ENCODE data around the gene NKAIN2. TPM values are rescaled to one million over a fixed set of nuclear protein-coding genes. Genes with fewer than 3 reads are reported as not detected.
"Not testable (repeated sequence)": the region's sequence is repeated elsewhere in the genome, so short reads cannot be mapped to it uniquely, and the experiment has no call there.

The NKAIN2 gene
- total RNA-seq, 1 experiment from 2014 or later: not detected

- no peaks in the 10 kb centered on the region for H3K9me3 Mint-ChIP-seq (ENCODE audit: low read depth, unreplicated experiment)
- no peaks in the 10 kb centered on the region for H3K27me3 Mint-ChIP-seq (ENCODE audit: unreplicated experiment)
- CTCF ChIA-PET: no interaction called here
- H3K4me1 Mint-ChIP-seq (ENCODE audit: low read depth, unreplicated experiment): no peaks in the 10 kb centered on the region
- no peak for DNase-seq
- no peak for TF ChIP-seq CTCF (IDR thresholded peaks at IDR 0.05; ENCODE audit: unreplicated experiment)
- intact Hi-C loops (cut with micrococcal nuclease; ENCODE audit: unreplicated experiment): no loop called here
- H3K4me3 Mint-ChIP-seq (ENCODE audit: low read depth, unreplicated experiment): no peak overlapping the region
- BruUV-seq (replicated peaks): no TSS peak
- H3K36me3 Mint-ChIP-seq (ENCODE audit: insufficient read depth, unreplicated experiment): no peaks in the 10 kb centered on the region
- no peak overlapping the region for H3K27ac Mint-ChIP-seq (ENCODE audit: unreplicated experiment)
Measured at GRCh38 chr6:124389127-124389526, 585.5 kb downstream of the NKAIN2 start.

- no peak for DNase-seq
- no peaks in the 10 kb centered on the region for H3K36me3 Mint-ChIP-seq (ENCODE audit: insufficient read depth, unreplicated experiment)
- no peak overlapping the region for H3K27ac Mint-ChIP-seq (ENCODE audit: unreplicated experiment)
- intact Hi-C loops (cut with micrococcal nuclease; ENCODE audit: unreplicated experiment): loop anchor here (10.0 kb wide), 1 partner anchor 401 kb away; no protein-coding TSS in a partner anchor
- BruUV-seq (replicated peaks): no TSS peak
- H3K4me3 Mint-ChIP-seq (ENCODE audit: low read depth, unreplicated experiment): no peak overlapping the region
- TF ChIP-seq CTCF (IDR thresholded peaks at IDR 0.05; ENCODE audit: unreplicated experiment): no peak
- H3K27me3 Mint-ChIP-seq (ENCODE audit: unreplicated experiment): no peaks in the 10 kb centered on the region
- CTCF ChIA-PET: no interaction called here
- H3K4me1 Mint-ChIP-seq (ENCODE audit: low read depth, unreplicated experiment): no peaks in the 10 kb centered on the region
- no peaks in the 10 kb centered on the region for H3K9me3 Mint-ChIP-seq (ENCODE audit: low read depth, unreplicated experiment)
Measured at GRCh38 chr6:124393536-124393935, 589.9 kb downstream of the NKAIN2 start.

- no peaks in the 10 kb centered on the region for H3K27me3 Mint-ChIP-seq (ENCODE audit: unreplicated experiment)
- no peak for TF ChIP-seq CTCF (IDR thresholded peaks at IDR 0.05; ENCODE audit: unreplicated experiment)
- no peak for DNase-seq
- H3K4me3 Mint-ChIP-seq (ENCODE audit: low read depth, unreplicated experiment): no peak overlapping the region
- no peak overlapping the region for H3K27ac Mint-ChIP-seq (ENCODE audit: unreplicated experiment)
- no TSS peak for BruUV-seq (replicated peaks)
- CTCF ChIA-PET: no interaction called here
- H3K9me3 Mint-ChIP-seq (ENCODE audit: low read depth, unreplicated experiment): no peaks in the 10 kb centered on the region
- H3K36me3 Mint-ChIP-seq (ENCODE audit: insufficient read depth, unreplicated experiment): no peaks in the 10 kb centered on the region
- intact Hi-C loops (cut with micrococcal nuclease; ENCODE audit: unreplicated experiment): loop anchor here (10.0 kb wide), 1 partner anchor 398 kb away; no protein-coding TSS in a partner anchor
- H3K4me1 Mint-ChIP-seq (ENCODE audit: low read depth, unreplicated experiment): no peaks in the 10 kb centered on the region
Measured at GRCh38 chr6:124396361-124396760, 592.7 kb downstream of the NKAIN2 start.

DNA sequence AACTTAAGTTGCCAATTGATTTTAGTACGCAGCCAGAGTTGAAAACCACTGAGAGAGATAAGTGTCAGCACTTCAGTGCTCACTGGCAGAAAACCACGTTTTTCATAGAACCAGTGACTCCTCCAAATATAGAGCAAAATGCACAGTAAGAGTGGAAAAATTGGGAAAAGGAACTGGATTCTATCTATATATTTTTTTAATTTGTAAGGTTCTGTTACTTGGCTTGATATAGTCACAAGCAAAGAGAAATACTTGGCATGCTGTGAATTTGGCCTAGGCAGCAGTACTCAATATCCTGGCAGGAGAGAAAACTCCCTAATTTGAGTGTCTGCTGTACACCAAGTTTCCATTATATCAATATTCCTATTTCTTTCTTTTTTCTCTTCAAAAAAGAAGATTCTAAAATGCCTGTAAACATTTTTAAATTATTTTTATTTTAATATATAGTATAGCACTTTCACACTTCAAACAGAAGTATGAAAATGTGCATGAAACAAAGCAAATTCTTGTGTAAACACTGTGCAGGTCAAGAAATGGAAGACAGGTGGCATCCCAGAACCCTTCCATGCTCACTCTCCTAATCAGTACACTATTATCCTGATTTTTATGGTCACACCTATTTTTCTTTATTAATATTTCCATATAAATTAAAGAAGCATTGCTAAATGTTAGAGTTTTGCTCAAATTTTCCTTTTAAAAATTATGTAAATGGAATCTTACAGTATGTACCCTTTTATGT is 596.8 kb downstream of the NKAIN2 start:
- CTCF ChIA-PET: no interaction called here
- no peak for DNase-seq
- intact Hi-C loops (cut with micrococcal nuclease; ENCODE audit: unreplicated experiment): no loop called here

DNA sequence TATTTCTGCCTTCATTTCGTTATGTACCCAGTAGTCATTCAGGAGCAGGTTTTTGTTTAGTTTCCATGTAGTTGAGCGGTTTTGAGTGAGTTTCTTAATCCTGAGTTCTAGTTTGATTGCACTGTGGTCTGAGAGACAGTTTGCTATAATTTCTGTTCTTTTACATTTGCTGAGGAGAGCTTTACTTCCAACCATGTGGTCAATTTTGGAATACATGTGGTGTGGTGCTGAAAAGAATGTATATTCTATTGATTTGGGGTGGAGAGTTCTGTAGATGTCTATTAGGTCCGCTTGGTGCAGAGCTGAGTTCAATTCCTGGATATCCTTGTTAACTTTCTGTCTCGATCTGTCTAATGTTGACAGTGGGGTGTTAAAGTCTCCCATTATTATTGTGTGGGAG is 606.8 kb downstream of the NKAIN2 start:
- CTCF ChIA-PET; H3K4me3 Mint-ChIP-seq (ENCODE audit: low read depth, unreplicated experiment); H3K27ac Mint-ChIP-seq (ENCODE audit: unreplicated experiment); DNase-seq; H3K4me1 Mint-ChIP-seq (ENCODE audit: low read depth, unreplicated experiment); BruUV-seq (replicated peaks); H3K27me3 Mint-ChIP-seq (ENCODE audit: unreplicated experiment); H3K36me3 Mint-ChIP-seq (ENCODE audit: insufficient read depth, unreplicated experiment); intact Hi-C loops (cut with micrococcal nuclease; ENCODE audit: unreplicated experiment); H3K9me3 Mint-ChIP-seq (ENCODE audit: low read depth, unreplicated experiment): not testable (repeated sequence)

More for the DNA sequence above, 596.8 kb downstream of the NKAIN2 start:
- H3K4me1 Mint-ChIP-seq (ENCODE audit: low read depth, unreplicated experiment): no peaks in the 10 kb centered on the region
- BruUV-seq (replicated peaks): no TSS peak
- no peaks in the 10 kb centered on the region for H3K9me3 Mint-ChIP-seq (ENCODE audit: low read depth, unreplicated experiment)
- peak; percentile 23 for TF ChIP-seq CTCF (IDR thresholded peaks at IDR 0.05; ENCODE audit: unreplicated experiment)
- no peaks in the 10 kb centered on the region for H3K27me3 Mint-ChIP-seq (ENCODE audit: unreplicated experiment)
- H3K27ac Mint-ChIP-seq (ENCODE audit: unreplicated experiment): no peak overlapping the region
- H3K36me3 Mint-ChIP-seq (ENCODE audit: insufficient read depth, unreplicated experiment): no peaks in the 10 kb centered on the region
- H3K4me3 Mint-ChIP-seq (ENCODE audit: low read depth, unreplicated experiment): no peak overlapping the region

- H3K4me3 Mint-ChIP-seq (ENCODE audit: low read depth, unreplicated experiment): peak overlapping the region; percentile 59
- H3K36me3 Mint-ChIP-seq (ENCODE audit: insufficient read depth, unreplicated experiment); H3K27me3 Mint-ChIP-seq (ENCODE audit: unreplicated experiment); H3K9me3 Mint-ChIP-seq (ENCODE audit: low read depth, unreplicated experiment); H3K27ac Mint-ChIP-seq (ENCODE audit: unreplicated experiment); intact Hi-C loops (cut with micrococcal nuclease; ENCODE audit: unreplicated experiment); BruUV-seq (replicated peaks); CTCF ChIA-PET; H3K4me1 Mint-ChIP-seq (ENCODE audit: low read depth, unreplicated experiment): not testable (repeated sequence)
- peak; percentile 18 for DNase-seq
Measured at GRCh38 chr6:124412657-124413056, 609.0 kb downstream of the NKAIN2 start.

All from Calu3 (cell line).